AG04449 (cell line): ENCODE data around the gene MYRIP.

Source experiments
- CTCF ChIA-PET: fragments of 350-600 bp; formaldehyde crosslinking; extraction: SDS; loops from one replicate; lab custom pipeline; 2021; ENCODE audit warnings: antibody characterized with exemption; lab: Yijun Ruan, JAX
- POLR2A ChIA-PET: fragments of 400-600, 350-600 bp; formaldehyde crosslinking; extraction: SDS; loops from one replicate; lab custom pipeline; 2020; ENCODE audit warnings: antibody characterized with exemption, inconsistent platforms; lab: Yijun Ruan, JAX
- DNase-seq: peaks from one replicate; pipeline ENCODE4 v3.0.0-alpha.2; 2010; ENCODE audit warnings: low read depth, low spot score
- H3K4me3 ChIP-seq: 2 replicates; pipeline ENCODE4 v1.5.1; 2011; ENCODE audit warnings: low read depth, mild to moderate bottlenecking, control low read depth, low read length
- CTCF ChIP-seq: IDR thresholded peaks from one replicate; pipeline ENCODE4 v1.5.1; 2011; ENCODE audit warnings: mild to moderate bottlenecking, moderate library complexity, low read length, control low read depth, inconsistent platforms; ENCODE audit not compliant: insufficient read depth; ENCODE audit errors: missing control alignments

MYRIP gene

GRCh38 chr3:40045051-40045450 is 235.6 kb downstream of the MYRIP start:
- H3K4me3 ChIP-seq, result no peak overlapping the region
- DNase-seq, result no peak
- CTCF ChIA-PET, result interaction anchor here (1.4 to 2.3 kb wide), 2 partner anchors 11 to 133 kb away, joined by 3 to 9 read pairs; no protein-coding TSS in a partner anchor
- POLR2A ChIA-PET, result interaction anchor here (2.0 kb wide), 1 partner anchor 10 kb away, joined by 12 read pairs; no protein-coding TSS in a partner anchor
- no peak for TF ChIP-seq CTCF

- H3K4me3 ChIP-seq, result no peak overlapping the region
- no peak for TF ChIP-seq CTCF
- ChIA-PET CTCF (no interaction called here), POLR2A (no interaction called here)
- no peak for DNase-seq
Observed at GRCh38 chr3:40046149-40046548, 236.7 kb downstream of the MYRIP start.

GRCh38 chr3:40047406-40047805 is 238.0 kb downstream of the MYRIP start:
- no peak for TF ChIP-seq CTCF
- ChIA-PET CTCF (interaction anchor here (1.0 kb wide), 2 partner anchors 9 to 19 kb away, joined by 3 read pairs; no protein-coding TSS in a partner anchor), POLR2A (no interaction called here)
- no peak for DNase-seq
- H3K4me3 ChIP-seq, result no peak overlapping the region

GRCh38 chr3:40053663-40054062 is 244.3 kb downstream of the MYRIP start:
- POLR2A ChIA-PET, result no interaction called here
- no peak for TF ChIP-seq CTCF
- CTCF ChIA-PET, result interaction anchor here (1.4 to 2.2 kb wide), 3 partner anchors 10 to 255 kb away, joined by 4 to 8 read pairs (median 5); partner anchors contain the start of gene EIF1B
- H3K4me3 ChIP-seq, result no peak overlapping the region
- DNase-seq, result no peak

GRCh38 chr3:40054568-40055222 is 245.3 kb downstream of the MYRIP start:
- peak; percentile 91 for DNase-seq
- CTCF ChIA-PET, result interaction anchor here (1.8 to 3.2 kb wide), 4 partner anchors 9 to 25 kb away, joined by 5 to 11 read pairs (median 8); no protein-coding TSS in a partner anchor
- H3K4me3 ChIP-seq, result no peak overlapping the region

More at GRCh38 chr3:40054568-40055222, 245.3 kb downstream of the MYRIP start:
- no peak for TF ChIP-seq CTCF
- POLR2A ChIA-PET, result interaction anchor here (0.6 to 2.4 kb wide), 6 partner anchors 9 to 62 kb away, joined by 3 to 12 read pairs (median 3); no protein-coding TSS in a partner anchor
